HG02981 (cell line): ENCODE data around the gene AMMECR1L.
"Not testable (repeated sequence)": the region's sequence is repeated elsewhere in the genome, so short reads cannot be mapped to it uniquely, and the experiment has no call there.

Experiments
- ATAC-seq: cut with Tn5 transposase; IDR thresholded peaks from one replicate; pipeline ENCODE4 v1.9.1; 2021; ENCODE audit warnings: mild to moderate bottlenecking, moderate library complexity; ENCODE audit not compliant: unreplicated experiment

The AMMECR1L gene

DNA sequence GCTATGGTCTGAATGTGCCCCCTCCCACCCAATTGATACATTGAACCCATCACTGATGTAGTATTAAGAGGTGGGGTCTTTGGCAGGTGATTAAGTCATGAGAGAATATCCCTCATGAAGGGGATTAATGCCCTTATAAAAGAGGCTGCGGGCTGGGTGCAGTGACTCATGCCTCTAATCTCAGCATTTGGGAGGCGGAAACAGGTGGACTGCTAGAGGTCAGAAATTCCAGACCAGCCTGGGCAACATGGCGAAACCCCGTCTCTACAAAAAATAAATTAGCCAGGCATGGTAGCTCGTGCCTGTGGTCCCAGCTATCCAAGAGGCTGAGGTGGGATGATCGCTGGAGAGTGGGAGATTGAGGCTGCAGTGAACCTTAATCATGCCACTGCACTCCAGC, 42.1 kb downstream of the AMMECR1L start:
- ATAC-seq = no peak

- ATAC-seq = no peak
Observed at GRCh38 chr2:127841466-127842178, 44.1 kb downstream of the AMMECR1L start.

- no peak for ATAC-seq
Observed at GRCh38 chr2:127840893-127841292, 44.9 kb downstream of the AMMECR1L start.

- ATAC-seq = no peak
Observed at GRCh38 chr2:127834951-127835350, 50.8 kb downstream of the AMMECR1L start.

GRCh38 chr2:127829845-127830246, 55.9 kb downstream of the AMMECR1L start:
- ATAC-seq = peak; percentile 99

DNA sequence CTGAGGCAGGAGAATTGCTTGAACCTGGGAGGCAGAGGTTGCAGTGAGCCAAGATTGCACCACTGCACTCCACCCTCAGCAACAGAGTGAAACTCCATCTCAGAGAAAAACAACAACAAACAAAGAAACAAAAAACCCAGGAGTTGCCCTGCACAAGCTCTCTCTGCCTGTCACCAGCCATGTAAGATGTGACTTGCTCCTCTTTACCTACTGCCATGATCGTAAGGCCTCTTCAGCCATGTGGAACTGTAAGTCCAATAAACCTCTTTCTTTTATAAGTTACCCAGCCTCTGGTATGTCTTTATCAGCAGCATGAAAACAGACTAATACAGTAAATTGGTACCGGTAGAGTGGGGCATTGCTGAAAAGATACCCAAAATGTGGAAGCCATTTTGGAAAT, 59.0 kb downstream of the AMMECR1L start:
- not testable (repeated sequence) for ATAC-seq

- ATAC-seq = no peak
Observed at GRCh38 chr2:127826047-127826446, 59.7 kb downstream of the AMMECR1L start.

- no peak for ATAC-seq
Observed at GRCh38 chr2:127820080-127820668, 65.6 kb downstream of the AMMECR1L start.

DNA sequence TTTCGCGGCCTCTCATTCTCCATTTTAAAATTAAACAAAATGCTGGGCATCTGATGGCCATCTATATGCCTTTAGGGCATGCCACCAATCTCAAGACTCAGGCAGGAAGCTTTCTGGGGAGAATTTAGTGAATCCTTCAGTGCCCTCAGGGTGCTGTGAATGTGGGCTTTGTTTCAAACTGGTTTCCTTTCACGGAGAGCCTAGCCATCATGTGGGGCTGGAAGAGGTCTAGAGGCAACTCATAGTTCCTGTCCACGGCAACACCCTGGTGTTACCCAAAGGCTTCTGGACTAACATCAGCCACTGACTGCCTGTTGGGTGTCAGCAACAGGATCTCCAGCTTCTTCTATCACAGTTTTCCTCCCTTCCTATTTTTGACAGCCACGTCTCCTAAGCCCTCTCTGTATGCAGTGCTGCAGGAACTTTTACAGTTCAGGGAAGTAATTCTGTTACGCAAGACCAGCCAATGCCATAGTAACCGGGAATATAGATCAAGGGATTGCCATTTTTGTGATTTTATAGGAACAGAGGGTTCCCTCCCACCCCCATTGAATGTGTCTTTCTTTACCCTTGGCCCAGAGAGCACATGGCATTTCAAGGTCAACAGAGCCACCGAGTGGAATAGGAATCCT, 66.8 kb downstream of the AMMECR1L start:
- no peak for ATAC-seq

- no peak for ATAC-seq
Observed at GRCh38 chr2:127818241-127818640, 67.5 kb downstream of the AMMECR1L start.

DNA sequence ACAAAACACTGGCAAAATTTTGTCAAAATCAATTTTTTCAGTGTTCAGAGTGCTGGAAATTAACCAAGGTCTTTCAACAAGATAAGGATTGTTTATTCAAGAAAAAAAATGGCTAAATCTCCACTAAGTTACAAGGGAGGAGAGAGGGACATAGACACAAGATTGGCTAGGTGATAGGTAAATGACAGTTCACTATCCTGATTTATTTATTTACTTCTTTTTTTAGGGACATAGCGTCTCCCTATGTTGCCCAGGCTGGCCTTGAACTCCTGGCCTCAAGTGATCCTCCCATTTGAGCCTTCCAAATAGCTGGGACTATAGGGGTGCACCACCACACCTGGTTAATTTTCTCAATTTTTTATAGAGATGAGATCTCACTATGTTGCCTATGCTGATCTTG, 71.1 kb downstream of the AMMECR1L start:
- no peak for ATAC-seq

- not testable (repeated sequence) for ATAC-seq
Observed at GRCh38 chr2:127812441-127812840, 73.3 kb downstream of the AMMECR1L start.
